ENCODE results near the gene CST9L.

GRCh38 chr20:23565503-23566045 lies 2.7 kb downstream of the CST9L start:
- TF ChIP-seq CTCF (IDR thresholded peaks at IDR 0.05) (no peak), POLR2A (IDR thresholded peaks at IDR 0.05) (no peak), POLR2AphosphoS5 (IDR thresholded peaks at IDR 0.05) (no peak)

Measured in sigmoid colon (tissue), 4 donors.